ENCODE results near the gene CNTNAP2. TPM values are rescaled to one million over a fixed set of nuclear protein-coding genes. Genes with fewer than 3 reads are reported as not detected.
"Not testable (repeated sequence)": the region's sequence is repeated elsewhere in the genome, so short reads cannot be mapped to it uniquely, and the experiment has no call there.

Gene CNTNAP2
- total RNA-seq, 6 experiments from 2014 or later = 1.8 to 8.1 (median 3.9) TPM

- WGBS (ENCODE audit: insufficient coverage, low coverage, low lambda C conversion rate, missing lambda C conversion rate) = 60% methylated on average over 1 of the region's 1 CpG
- Histone ChIP-seq H3K27ac (no peak overlapping the region), H3K36me3 (no peaks in the 10 kb centered on the region), H3K9me3 (no peaks in the 10 kb centered on the region), H3K27me3 (no peaks in the 10 kb centered on the region), H3K4me1 (no peaks in the 10 kb centered on the region), H3K4me3 (no peak overlapping the region)
- ATAC-seq (no peak), DNase-seq (no peak)
- TF ChIP-seq CTCF (IDR thresholded peaks at IDR 0.05) (no peak), POLR2A (IDR thresholded peaks at IDR 0.05) (no peak)
- intact Hi-C loops (cut with DNase I) = no loop called here
Measured at GRCh38 chr7:146176860-146177259, 60.3 kb downstream of the CNTNAP2 start.

- Histone ChIP-seq H3K27me3 (no peaks in the 10 kb centered on the region), H3K4me1 (no peaks in the 10 kb centered on the region), H3K4me3 (no peak overlapping the region), H3K27ac (no peak overlapping the region), H3K36me3 (no peaks in the 10 kb centered on the region), H3K9me3 (no peaks in the 10 kb centered on the region)
- intact Hi-C loops (cut with DNase I) = no loop called here
- no peak for DNase-seq
- TF ChIP-seq POLR2A (IDR thresholded peaks at IDR 0.05) (no peak), CTCF (IDR thresholded peaks at IDR 0.05) (no peak)
- no peak for ATAC-seq
- 60% methylated on average over 2 of the region's 2 CpGs for WGBS (ENCODE audit: insufficient coverage, low coverage, low lambda C conversion rate, missing lambda C conversion rate)
Measured at GRCh38 chr7:146177301-146177700, 60.7 kb downstream of the CNTNAP2 start.

GRCh38 chr7:146185844-146186243 lies 69.2 kb downstream of the CNTNAP2 start:
- Histone ChIP-seq H3K4me3 (no peak overlapping the region), H3K9me3 (no peaks in the 10 kb centered on the region), H3K4me1 (no peaks in the 10 kb centered on the region), H3K36me3 (no peaks in the 10 kb centered on the region), H3K27ac (no peak overlapping the region), H3K27me3 (no peaks in the 10 kb centered on the region)
- TF ChIP-seq CTCF (IDR thresholded peaks at IDR 0.05) (no peak), POLR2A (IDR thresholded peaks at IDR 0.05) (no peak)
- intact Hi-C loops (cut with DNase I) = no loop called here
- 16% methylated on average over 2 of the region's 2 CpGs for WGBS (ENCODE audit: insufficient coverage, low coverage, low lambda C conversion rate, missing lambda C conversion rate)
- DNase-seq = no peak
- no peak for ATAC-seq

GRCh38 chr7:146191428-146191827 lies 74.8 kb downstream of the CNTNAP2 start:
- intact Hi-C loops (cut with DNase I); DNase-seq; H3K9me3 ChIP-seq; H3K4me3 ChIP-seq; ATAC-seq; H3K36me3 ChIP-seq; H3K27me3 ChIP-seq; H3K27ac ChIP-seq; H3K4me1 ChIP-seq: not testable (repeated sequence)
- 60% methylated on average over 7 of the region's 9 CpGs for WGBS (ENCODE audit: insufficient coverage, low coverage, low lambda C conversion rate, missing lambda C conversion rate)

- DNase-seq = no peak
- Histone ChIP-seq H3K36me3 (no peaks in the 10 kb centered on the region), H3K27me3 (no peaks in the 10 kb centered on the region), H3K27ac (no peak overlapping the region), H3K9me3 (no peaks in the 10 kb centered on the region), H3K4me1 (no peaks in the 10 kb centered on the region), H3K4me3 (no peak overlapping the region)
- TF ChIP-seq CTCF (IDR thresholded peaks at IDR 0.05) (no peak), POLR2A (IDR thresholded peaks at IDR 0.05) (no peak)
- intact Hi-C loops (cut with DNase I) = no loop called here
- WGBS (ENCODE audit: insufficient coverage, low coverage, low lambda C conversion rate, missing lambda C conversion rate) = 26% methylated on average over 1 of the region's 1 CpG
- no peak for ATAC-seq
Measured at GRCh38 chr7:146201945-146202344, 85.3 kb downstream of the CNTNAP2 start.
